ENCODE data around the gene SLC22A7.

- TF ChIP-seq, protein P1, sequence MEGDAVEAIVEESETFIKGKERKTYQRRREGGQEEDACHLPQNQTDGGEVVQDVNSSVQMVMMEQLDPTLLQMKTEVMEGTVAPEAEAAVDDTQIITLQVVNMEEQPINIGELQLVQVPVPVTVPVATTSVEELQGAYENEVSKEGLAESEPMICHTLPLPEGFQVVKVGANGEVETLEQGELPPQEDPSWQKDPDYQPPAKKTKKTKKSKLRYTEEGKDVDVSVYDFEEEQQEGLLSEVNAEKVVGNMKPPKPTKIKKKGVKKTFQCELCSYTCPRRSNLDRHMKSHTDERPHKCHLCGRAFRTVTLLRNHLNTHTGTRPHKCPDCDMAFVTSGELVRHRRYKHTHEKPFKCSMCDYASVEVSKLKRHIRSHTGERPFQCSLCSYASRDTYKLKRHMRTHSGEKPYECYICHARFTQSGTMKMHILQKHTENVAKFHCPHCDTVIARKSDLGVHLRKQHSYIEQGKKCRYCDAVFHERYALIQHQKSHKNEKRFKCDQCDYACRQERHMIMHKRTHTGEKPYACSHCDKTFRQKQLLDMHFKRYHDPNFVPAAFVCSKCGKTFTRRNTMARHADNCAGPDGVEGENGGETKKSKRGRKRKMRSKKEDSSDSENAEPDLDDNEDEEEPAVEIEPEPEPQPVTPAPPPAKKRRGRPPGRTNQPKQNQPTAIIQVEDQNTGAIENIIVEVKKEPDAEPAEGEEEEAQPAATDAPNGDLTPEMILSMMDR (IDR thresholded peaks at IDR 0.05; ENCODE audit: low read depth, low read length): no peak
- no peak for TF ChIP-seq EZH2phosphoT487 (IDR thresholded peaks at IDR 0.05; ENCODE audit: low read depth)
These were observed 8.0 kb downstream of the SLC22A7 start for GRCh38 chr6:43306086-43306485.

All from OCI-LY3 (cell line).